Parathyroid adenoma (tissue), 2 donors: ENCODE results near the gene SLC16A5.

Experiments
- H2AFZ ChIP-seq: fragments of 300-600 bp; sonication (generic); one replicate; pipeline ENCODE4 v1.7.0; 2017; ENCODE audit warnings: antibody characterized with exemption, mild to moderate bottlenecking
- H3K27ac ChIP-seq: fragments of 300-600 bp; sonication (generic); one replicate; pipeline ENCODE4 v1.7.0; 2017
- H3K27me3 ChIP-seq: fragments of 300-600 bp; sonication (generic); one replicate; pipeline ENCODE4 v1.7.0; 2017; ENCODE audit warnings: low read length; ENCODE audit not compliant: control insufficient read depth, insufficient read depth
- H3K36me3 ChIP-seq: fragments of 300-600 bp; sonication (generic); one replicate; pipeline ENCODE4 v1.7.0; 2017; ENCODE audit warnings: low read length; ENCODE audit not compliant: control insufficient read depth, insufficient read depth
- H3K4me1 ChIP-seq: fragments of 300-600 bp; sonication (generic); one replicate; pipeline ENCODE4 v1.7.0; 2017; ENCODE audit warnings: control low read depth
- H3K4me2 ChIP-seq: fragments of 300-600 bp; sonication (generic); one replicate; pipeline ENCODE4 v1.7.0; 2017; ENCODE audit warnings: low read length
- H3K4me3 ChIP-seq: fragments of 300-600 bp; sonication (generic); one replicate; pipeline ENCODE4 v1.7.0; 2017; ENCODE audit warnings: low read depth, low read length
- H3K79me2 ChIP-seq: fragments of 300-600 bp; sonication (generic); one replicate; pipeline ENCODE4 v1.7.0; 2017; ENCODE audit warnings: control low read depth
- H3K9ac ChIP-seq: fragments of 300-600 bp; sonication (generic); one replicate; pipeline ENCODE4 v1.7.0; 2017; ENCODE audit warnings: mild to moderate bottlenecking
- H3K9me3 ChIP-seq: fragments of 300-600 bp; sonication (generic); one replicate; pipeline ENCODE4 v1.7.0; 2017; ENCODE audit warnings: low read length; ENCODE audit not compliant: control insufficient read depth
- TF ChIP-seq, protein P1 (sequence below): fragments of 300-600 bp; sonication (generic); IDR thresholded peaks from one replicate; pipeline ENCODE4 v1.7.0; 2017; ENCODE audit warnings: antibody characterized with exemption, mild to moderate bottlenecking
- donor health status: primary hyperparathyroidism.

Gene SLC16A5

DNA sequence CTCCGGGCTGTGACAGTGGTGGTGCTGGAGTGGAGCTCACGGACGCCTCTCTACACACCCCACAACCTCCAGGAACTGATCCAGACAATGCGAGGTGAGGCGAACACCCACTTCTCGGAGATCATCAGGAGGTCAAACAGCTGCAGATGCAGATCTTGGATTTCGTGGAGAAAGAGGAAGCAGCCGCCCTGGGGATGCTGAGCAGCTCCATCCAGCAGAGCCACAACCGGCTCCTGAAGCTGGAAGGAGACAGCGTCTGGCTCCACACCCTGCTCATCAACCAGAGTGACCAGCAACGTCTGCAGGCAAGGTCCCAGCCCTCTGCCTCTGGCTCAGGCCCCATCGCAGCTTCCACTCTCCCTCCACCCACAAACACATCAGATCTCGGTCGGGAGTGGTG is 13.2 kb upstream of the SLC16A5 start:
- Histone ChIP-seq H3K27ac (no peak overlapping the region), H3K9me3 (no peaks in the 10 kb centered on the region), H3K9ac (no peak overlapping the region), H3K36me3 (no peaks in the 10 kb centered on the region), H3K4me1 (peaks cover 3% of the 10 kb centered on the region), H3K27me3 (no peaks in the 10 kb centered on the region), H3K79me2 (no peaks in the 10 kb centered on the region), H2AFZ (no peak overlapping the region), H3K4me3 (no peak overlapping the region), H3K4me2 (no peak overlapping the region)
- TF ChIP-seq, protein P1, sequence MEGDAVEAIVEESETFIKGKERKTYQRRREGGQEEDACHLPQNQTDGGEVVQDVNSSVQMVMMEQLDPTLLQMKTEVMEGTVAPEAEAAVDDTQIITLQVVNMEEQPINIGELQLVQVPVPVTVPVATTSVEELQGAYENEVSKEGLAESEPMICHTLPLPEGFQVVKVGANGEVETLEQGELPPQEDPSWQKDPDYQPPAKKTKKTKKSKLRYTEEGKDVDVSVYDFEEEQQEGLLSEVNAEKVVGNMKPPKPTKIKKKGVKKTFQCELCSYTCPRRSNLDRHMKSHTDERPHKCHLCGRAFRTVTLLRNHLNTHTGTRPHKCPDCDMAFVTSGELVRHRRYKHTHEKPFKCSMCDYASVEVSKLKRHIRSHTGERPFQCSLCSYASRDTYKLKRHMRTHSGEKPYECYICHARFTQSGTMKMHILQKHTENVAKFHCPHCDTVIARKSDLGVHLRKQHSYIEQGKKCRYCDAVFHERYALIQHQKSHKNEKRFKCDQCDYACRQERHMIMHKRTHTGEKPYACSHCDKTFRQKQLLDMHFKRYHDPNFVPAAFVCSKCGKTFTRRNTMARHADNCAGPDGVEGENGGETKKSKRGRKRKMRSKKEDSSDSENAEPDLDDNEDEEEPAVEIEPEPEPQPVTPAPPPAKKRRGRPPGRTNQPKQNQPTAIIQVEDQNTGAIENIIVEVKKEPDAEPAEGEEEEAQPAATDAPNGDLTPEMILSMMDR: no peak

GRCh38 chr17:75075597-75076336 is 12.0 kb upstream of the SLC16A5 start:
- no peaks in the 10 kb centered on the region for H3K36me3 ChIP-seq
- H2AFZ ChIP-seq: no peak overlapping the region
- H3K27ac ChIP-seq: no peak overlapping the region
- no peaks in the 10 kb centered on the region for H3K79me2 ChIP-seq
- no peaks in the 10 kb centered on the region for H3K9me3 ChIP-seq
- H3K4me3 ChIP-seq: no peak overlapping the region
- no peak overlapping the region for H3K4me2 ChIP-seq
- peaks cover 3% of the 10 kb centered on the region for H3K4me1 ChIP-seq
- H3K9ac ChIP-seq: no peak overlapping the region
- TF ChIP-seq, protein P1: no peak
- H3K27me3 ChIP-seq: no peaks in the 10 kb centered on the region

DNA sequence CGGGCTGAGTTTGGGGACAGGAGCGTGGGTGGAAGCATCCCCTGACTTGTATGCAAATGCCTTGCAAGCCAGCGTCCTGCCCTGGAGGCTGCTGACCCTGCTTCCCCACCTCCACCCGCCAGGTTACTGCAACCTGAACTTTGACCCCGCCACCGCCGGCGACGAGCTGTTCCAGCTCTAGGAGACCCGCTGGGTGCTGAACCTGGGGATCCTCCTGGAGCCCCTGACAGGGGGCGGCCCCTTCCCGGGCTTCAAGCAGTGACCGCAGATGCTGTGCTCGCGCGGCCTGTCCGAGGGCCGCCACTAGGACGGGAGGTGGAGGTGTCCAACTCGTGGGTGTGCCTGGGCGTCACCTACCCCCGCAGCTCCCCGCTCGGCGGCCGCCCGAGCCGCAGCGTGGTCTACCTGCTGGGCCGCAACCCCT is 10.7 kb upstream of the SLC16A5 start:
- Histone ChIP-seq H3K79me2 (no peaks in the 10 kb centered on the region), H3K36me3 (no peaks in the 10 kb centered on the region), H3K9me3 (no peaks in the 10 kb centered on the region), H3K27me3 (no peaks in the 10 kb centered on the region), H2AFZ (peak overlapping the region; percentile 89), H3K4me1 (peaks cover 3% of the 10 kb centered on the region), H3K4me3 (peak overlapping the region; percentile 11), H3K4me2 (peak overlapping the region; percentile 53), H3K27ac (no peak overlapping the region), H3K9ac (no peak overlapping the region)
- TF ChIP-seq, protein P1: no peak

DNA sequence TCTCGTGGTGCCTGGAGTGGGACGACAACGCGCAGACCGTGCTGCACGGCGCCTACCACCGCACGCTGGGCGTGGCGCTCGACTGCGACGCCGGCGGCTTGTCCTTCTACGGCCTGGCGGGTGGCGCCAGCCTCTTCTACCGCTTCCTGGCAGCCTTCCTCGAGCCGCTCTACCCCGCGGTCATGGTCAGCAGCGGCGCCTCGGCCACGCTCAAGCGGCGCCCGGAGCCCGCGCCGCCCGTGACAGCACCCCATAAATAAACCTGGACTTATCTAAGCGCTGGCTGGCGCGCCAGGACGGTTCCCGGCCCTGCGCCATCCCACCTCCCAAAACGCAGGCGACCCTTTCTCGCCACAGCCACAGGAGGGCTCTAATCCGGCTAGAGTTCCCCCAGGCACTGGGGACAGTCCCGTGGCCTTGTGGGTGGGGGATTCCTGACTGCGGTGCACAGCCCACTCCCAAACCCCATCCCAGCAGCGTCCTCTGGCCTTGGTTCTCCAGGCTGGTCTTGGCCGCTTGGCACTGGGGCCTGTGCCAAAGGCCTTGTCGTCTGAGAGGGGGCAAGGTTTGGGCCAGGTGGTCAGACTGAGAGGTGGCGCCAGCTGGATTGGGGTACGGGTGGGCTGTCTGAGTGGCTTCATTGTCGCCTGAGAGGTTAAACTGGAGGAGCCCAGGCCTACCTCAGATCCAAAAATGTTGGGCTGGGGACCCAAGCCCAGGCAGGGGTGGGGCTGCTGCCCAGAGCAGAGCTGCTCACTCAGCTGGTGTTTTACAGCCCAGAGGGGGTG is 10.1 kb upstream of the SLC16A5 start:
- no peaks in the 10 kb centered on the region for H3K27me3 ChIP-seq
- TF ChIP-seq, protein P1: no peak
- no peak overlapping the region for H3K9ac ChIP-seq
- H3K27ac ChIP-seq: peak overlapping the region; percentile 42
- H2AFZ ChIP-seq: peak overlapping the region; percentile 89
- peak overlapping the region; percentile 8 for H3K4me3 ChIP-seq
- H3K9me3 ChIP-seq: no peaks in the 10 kb centered on the region
- H3K79me2 ChIP-seq: no peaks in the 10 kb centered on the region
- peaks cover 3% of the 10 kb centered on the region for H3K4me1 ChIP-seq
- H3K36me3 ChIP-seq: no peaks in the 10 kb centered on the region
- H3K4me2 ChIP-seq: peak overlapping the region; percentile 53
